Uterus (tissue), 4 donors: ENCODE measurements around the gene ZMPSTE24. TPM values are rescaled to one million over a fixed set of nuclear protein-coding genes. Genes with fewer than 3 reads are reported as not detected.

Experiments used
- DNase-seq, 2 donors: peaks; one replicate each; pipeline ENCODE4 v3.0.0-alpha.2; 2019 to 2020
- H3K27ac ChIP-seq, 2 donors: fragments of 200-600 bp; sonication (generic); 1 replicate in 1 of 2; 2 replicates in 1 of 2; pipeline ENCODE4 v1.5.1; 2016 to 2018
- H3K27me3 ChIP-seq, 2 donors: fragments of 200-600 bp; sonication (generic); one replicate each; pipeline ENCODE4 v1.5.1; 2018 to 2019; ENCODE audit warnings: control low read depth in 1 of 2
- H3K36me3 ChIP-seq, 2 donors: fragments of 200-600 bp; sonication (generic); one replicate each; pipeline ENCODE4 v1.5.1; 2019; ENCODE audit warnings: control low read depth in 1 of 2
- H3K4me1 ChIP-seq, 2 donors: fragments of 200-600 bp; sonication (generic); one replicate each; pipeline ENCODE4 v1.5.1; 2018 to 2019; ENCODE audit warnings: control low read depth in 1 of 2
- H3K4me3 ChIP-seq, 2 donors: fragments of 200-600 bp; sonication (generic); 1 replicate in 1 of 2; 2 replicates in 1 of 2; pipeline ENCODE4 v1.5.1; 2018 to 2019; ENCODE audit warnings: mild to moderate bottlenecking in 1 of 2
- H3K9me3 ChIP-seq, 2 donors: fragments of 200-600 bp; sonication (generic); one replicate each; pipeline ENCODE4 v1.5.1; 2019; ENCODE audit warnings: control low read depth in 1 of 2
- CTCF ChIP-seq, 4 experiments: fragments of 200-600 bp in 2 of 4; fragments of 450-650 bp in 2 of 4; sonication (generic) in 2 of 4; IDR thresholded peaks; one replicate each; pipeline ENCODE4 v1.5.1; 2016 to 2019; ENCODE audit warnings: antibody characterized with exemption in 4 of 4, mild to moderate bottlenecking in 2 of 4, moderate library complexity in 1 of 4
- POLR2A ChIP-seq, 2 donors: fragments of 450-650 bp; IDR thresholded peaks; one replicate each; pipeline ENCODE4 v1.6.1; 2016; ENCODE audit warnings: antibody characterized with exemption in 2 of 2, mild to moderate bottlenecking in 1 of 2, moderate library complexity in 1 of 2
- intact Hi-C: fragments of 100-400 bp; cut with DNase I; formaldehyde crosslinking; loops from one replicate; pipeline ENCODE4 v1.15.1; 2023; ENCODE audit warnings: low total_unique reads
- total RNA-seq, 4 donors: library from RNA; depleted of rRNA in 3 of 4; stranded (reverse); fragments of >200 nt in 3 of 4; gene quantifications; one replicate each; pipeline versions ENCODE4 v1.1.0 to v1.2.4, GENCODE V29; 2014 to 2023
- donor health status: DM: yes; HTN: yes; CAD: no.

Gene ZMPSTE24
- total RNA-seq, 4 donors from 2014 or later = 17.9 to 79.1 (median 56.2) TPM

- Histone ChIP-seq H3K4me1 (peaks cover 6% of the 10 kb centered on the region in 2 donors), H3K36me3 (no peaks in the 10 kb centered on the region), H3K27me3 (no peaks in the 10 kb centered on the region), H3K9me3 (no peaks in the 10 kb centered on the region), H3K27ac (peak overlapping the region; percentile 74 to 88), H3K4me3 (no peak overlapping the region)
- no peak for DNase-seq
- TF ChIP-seq POLR2A (IDR thresholded peaks at IDR 0.05) (no peak), CTCF (IDR thresholded peaks at IDR 0.05) (no peak)
- intact Hi-C loops = no loop called here
Observed at GRCh38 chr1:40266786-40267535, 8.9 kb downstream of the ZMPSTE24 start.

- peak overlapping the region; percentile 74 to 88 for H3K27ac ChIP-seq
- no peak overlapping the region for H3K4me3 ChIP-seq
- no peaks in the 10 kb centered on the region for H3K9me3 ChIP-seq
- no peaks in the 10 kb centered on the region for H3K27me3 ChIP-seq
- intact Hi-C loops = no loop called here
- DNase-seq = no peak
- H3K36me3 ChIP-seq = no peaks in the 10 kb centered on the region
- TF ChIP-seq CTCF (IDR thresholded peaks at IDR 0.05) = no peak
- TF ChIP-seq POLR2A (IDR thresholded peaks at IDR 0.05) = no peak
- peaks cover 6% of the 10 kb centered on the region in 2 donors for H3K4me1 ChIP-seq
Observed at GRCh38 chr1:40267767-40268187, 9.7 kb downstream of the ZMPSTE24 start.

GRCh38 chr1:40268211-40268610 is 10.2 kb downstream of the ZMPSTE24 start:
- no peaks in the 10 kb centered on the region for H3K36me3 ChIP-seq
- H3K4me3 ChIP-seq = no peak overlapping the region
- no peak for DNase-seq
- intact Hi-C loops = no loop called here
- TF ChIP-seq POLR2A (IDR thresholded peaks at IDR 0.05) (no peak), CTCF (IDR thresholded peaks at IDR 0.05) (no peak)
- peak overlapping the region; percentile 74 to 88 for H3K27ac ChIP-seq
- no peaks in the 10 kb centered on the region for H3K9me3 ChIP-seq
- H3K4me1 ChIP-seq = peaks cover 6% of the 10 kb centered on the region in 2 donors
- no peaks in the 10 kb centered on the region for H3K27me3 ChIP-seq

- no peaks in the 10 kb centered on the region for H3K9me3 ChIP-seq
- H3K4me1 ChIP-seq = peaks cover 0 to 6% of the 10 kb centered on the region in 2 donors
- no peaks in the 10 kb centered on the region for H3K27me3 ChIP-seq
- no peak for DNase-seq
- no peaks in the 10 kb centered on the region for H3K36me3 ChIP-seq
- intact Hi-C loops = no loop called here
- TF ChIP-seq POLR2A (IDR thresholded peaks at IDR 0.05) = no peak
- no peak for TF ChIP-seq CTCF (IDR thresholded peaks at IDR 0.05)
- peak overlapping the region; percentile 3 to 88 for H3K27ac ChIP-seq
- no peak overlapping the region for H3K4me3 ChIP-seq
Observed at GRCh38 chr1:40270152-40270834, 12.3 kb downstream of the ZMPSTE24 start.

GRCh38 chr1:40272653-40273213 is 14.7 kb downstream of the ZMPSTE24 start:
- H3K4me1 ChIP-seq = no peaks in the 10 kb centered on the region
- no peaks in the 10 kb centered on the region for H3K9me3 ChIP-seq
- no peak for DNase-seq
- no peak for TF ChIP-seq POLR2A (IDR thresholded peaks at IDR 0.05)
- no peak for TF ChIP-seq CTCF (IDR thresholded peaks at IDR 0.05)
- no peaks in the 10 kb centered on the region for H3K27me3 ChIP-seq
- H3K27ac ChIP-seq = no peak overlapping the region
- no peak overlapping the region for H3K4me3 ChIP-seq
- no peaks in the 10 kb centered on the region for H3K36me3 ChIP-seq
- intact Hi-C loops = no loop called here
